Coronary artery (tissue), 2 donors: ENCODE data around the gene PCMT1.
"Not testable (repeated sequence)": the region's sequence is repeated elsewhere in the genome, so short reads cannot be mapped to it uniquely, and the experiment has no call there.

Experiments
- DNase-seq: peaks from one replicate; pipeline ENCODE4 v3.0.0-alpha.2; 2017; ENCODE audit warnings: low spot score
- H3K27ac ChIP-seq, 2 donors: fragments of 200-600 bp; sonication (generic); one replicate each; pipeline ENCODE4 v1.5.1; 2016 to 2019
- H3K4me3 ChIP-seq: fragments of 200-600 bp; sonication (generic); 2 replicates; pipeline ENCODE4 v1.5.1; 2016; ENCODE audit warnings: mild to moderate bottlenecking, moderate library complexity
- TF ChIP-seq, protein P1 (sequence below): fragments of 200-600 bp; sonication (generic); IDR thresholded peaks from one replicate; pipeline ENCODE4 v1.5.1; 2019; ENCODE audit warnings: antibody characterized with exemption

The PCMT1 gene

DNA sequence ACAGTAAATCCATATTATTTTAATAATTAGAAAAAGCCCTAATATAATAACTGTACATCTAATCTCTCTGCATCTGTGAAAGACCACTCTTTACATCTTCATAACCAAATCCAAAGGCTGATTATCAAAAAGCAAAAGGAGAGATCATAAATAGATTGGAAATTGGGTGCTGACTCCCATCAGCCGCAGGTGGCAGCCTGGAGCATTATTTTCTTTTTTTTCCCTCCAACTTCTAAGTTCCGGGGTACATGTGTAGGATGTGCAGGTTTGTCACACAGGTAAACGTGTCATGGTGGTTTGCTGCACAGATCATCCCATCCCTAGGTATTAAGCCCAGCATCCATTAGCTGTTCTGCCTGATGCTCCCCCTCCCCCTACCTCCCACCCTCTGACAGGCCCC is 84.1 kb downstream of the PCMT1 start:
- no peak overlapping the region for H3K27ac ChIP-seq
- H3K4me3 ChIP-seq, result no peak overlapping the region
- TF ChIP-seq, protein P1, sequence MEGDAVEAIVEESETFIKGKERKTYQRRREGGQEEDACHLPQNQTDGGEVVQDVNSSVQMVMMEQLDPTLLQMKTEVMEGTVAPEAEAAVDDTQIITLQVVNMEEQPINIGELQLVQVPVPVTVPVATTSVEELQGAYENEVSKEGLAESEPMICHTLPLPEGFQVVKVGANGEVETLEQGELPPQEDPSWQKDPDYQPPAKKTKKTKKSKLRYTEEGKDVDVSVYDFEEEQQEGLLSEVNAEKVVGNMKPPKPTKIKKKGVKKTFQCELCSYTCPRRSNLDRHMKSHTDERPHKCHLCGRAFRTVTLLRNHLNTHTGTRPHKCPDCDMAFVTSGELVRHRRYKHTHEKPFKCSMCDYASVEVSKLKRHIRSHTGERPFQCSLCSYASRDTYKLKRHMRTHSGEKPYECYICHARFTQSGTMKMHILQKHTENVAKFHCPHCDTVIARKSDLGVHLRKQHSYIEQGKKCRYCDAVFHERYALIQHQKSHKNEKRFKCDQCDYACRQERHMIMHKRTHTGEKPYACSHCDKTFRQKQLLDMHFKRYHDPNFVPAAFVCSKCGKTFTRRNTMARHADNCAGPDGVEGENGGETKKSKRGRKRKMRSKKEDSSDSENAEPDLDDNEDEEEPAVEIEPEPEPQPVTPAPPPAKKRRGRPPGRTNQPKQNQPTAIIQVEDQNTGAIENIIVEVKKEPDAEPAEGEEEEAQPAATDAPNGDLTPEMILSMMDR, result no peak
- DNase-seq, result no peak

GRCh38 chr6:149834513-149835481 is 85.3 kb downstream of the PCMT1 start:
- TF ChIP-seq, protein P1, result peak; percentile 85
- H3K27ac ChIP-seq, result no peak overlapping the region
- no peak overlapping the region for H3K4me3 ChIP-seq
- DNase-seq, result no peak

DNA sequence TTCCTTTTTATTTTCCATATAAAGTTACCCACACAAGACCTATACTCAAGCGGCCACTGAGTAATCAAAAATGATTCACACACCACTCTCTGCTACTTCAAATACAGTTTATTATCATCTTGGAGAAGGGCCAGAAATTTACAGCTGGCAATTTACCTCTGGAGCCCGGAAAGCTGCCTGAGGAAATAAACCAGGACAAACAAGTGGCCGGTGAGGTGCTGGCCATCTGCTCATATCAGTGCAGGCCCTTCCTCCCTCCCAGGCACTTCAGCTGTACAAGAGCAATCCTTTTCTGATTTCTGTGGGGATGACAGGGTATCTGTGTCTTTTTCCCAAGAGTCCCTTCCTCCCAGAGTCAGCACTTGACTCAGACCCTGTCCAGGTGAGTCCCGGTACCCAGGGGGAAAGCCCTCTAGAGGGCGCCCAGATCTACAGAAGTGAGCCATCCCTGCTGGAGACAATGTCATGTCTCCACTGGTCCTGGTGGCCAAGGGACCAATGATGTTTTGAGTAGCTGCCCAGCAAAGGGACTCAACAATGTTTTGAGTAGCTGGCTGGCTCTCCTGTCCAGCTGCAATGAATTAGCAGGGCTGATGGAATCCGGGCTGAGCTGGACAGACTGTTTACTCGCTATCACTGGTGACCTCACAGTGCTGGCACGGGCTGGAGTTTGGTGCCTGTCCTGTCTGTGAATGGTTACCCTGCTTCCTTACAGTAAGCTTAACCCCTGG is 91.0 kb downstream of the PCMT1 start:
- H3K27ac ChIP-seq, result peak overlapping the region in 1 of 2 donors; percentile 61
- DNase-seq, result peak; percentile 83
- TF ChIP-seq, protein P1, result no peak
- H3K4me3 ChIP-seq, result no peak overlapping the region

GRCh38 chr6:149842331-149842730 is 92.8 kb downstream of the PCMT1 start:
- Histone ChIP-seq H3K4me3 (no peak overlapping the region), H3K27ac (no peak overlapping the region)
- TF ChIP-seq, protein P1, result no peak
- no peak for DNase-seq

DNA sequence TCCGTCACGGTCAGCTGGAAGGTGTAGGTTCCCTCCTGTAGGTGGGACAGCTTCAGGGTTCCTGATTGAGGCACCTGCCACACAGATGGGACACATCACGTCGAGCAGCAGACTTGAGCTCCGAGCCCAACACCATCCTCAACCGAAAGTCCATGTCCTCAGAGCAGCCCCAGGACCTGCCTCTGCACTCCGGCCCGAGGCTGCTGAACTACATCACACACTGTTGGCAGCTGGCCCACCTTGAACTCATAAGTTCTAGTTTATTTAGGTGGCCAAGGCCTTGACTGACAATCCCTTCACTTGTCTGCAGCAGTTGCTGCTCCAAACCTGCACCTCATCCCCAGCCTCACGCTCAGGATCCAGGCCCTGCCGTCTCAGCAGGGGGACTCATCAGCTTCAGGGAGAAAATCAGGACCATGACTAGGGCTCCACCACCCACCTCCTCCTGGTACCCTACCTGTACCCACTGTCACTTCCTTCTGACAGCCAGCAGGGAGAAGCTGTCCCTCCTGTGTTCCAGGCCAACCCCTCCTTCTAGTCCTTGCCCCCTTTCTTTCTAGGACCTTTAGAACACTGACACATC is 93.6 kb downstream of the PCMT1 start:
- TF ChIP-seq, protein P1, result no peak
- DNase-seq, result no peak
- H3K27ac ChIP-seq, result no peak overlapping the region
- H3K4me3 ChIP-seq, result no peak overlapping the region

DNA sequence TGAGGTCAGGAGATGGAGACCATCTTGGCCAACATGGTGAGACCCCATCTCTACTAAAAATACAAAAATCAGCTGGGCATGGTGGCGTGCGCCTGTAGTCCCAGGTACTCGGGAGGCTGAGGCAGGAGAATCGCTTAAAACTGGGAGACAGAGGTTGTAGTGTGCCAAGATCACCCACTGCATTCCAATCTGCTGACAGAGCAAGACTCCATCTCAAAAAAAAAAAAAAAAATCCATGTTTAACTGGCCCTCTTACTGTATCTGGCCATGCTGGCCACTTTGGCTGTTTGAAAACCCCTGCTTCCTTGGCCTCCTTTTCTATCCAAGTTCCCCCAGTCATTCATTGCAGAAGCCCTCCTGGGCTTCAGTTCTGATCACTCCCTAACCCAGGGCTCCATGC is 94.5 kb downstream of the PCMT1 start:
- not testable (repeated sequence) for DNase-seq, H3K27ac ChIP-seq, H3K4me3 ChIP-seq

- TF ChIP-seq, protein P1, result no peak
- no peak for DNase-seq
- H3K27ac ChIP-seq, result no peak overlapping the region
Observed at GRCh38 chr6:149844480-149844879, 94.9 kb downstream of the PCMT1 start.

More at GRCh38 chr6:149844480-149844879, 94.9 kb downstream of the PCMT1 start:
- no peak overlapping the region for H3K4me3 ChIP-seq
